NT2/D1 (cell line): Measurements from ENCODE around the gene MINK1.
"Not testable (repeated sequence)": the region's sequence is repeated elsewhere in the genome, so short reads cannot be mapped to it uniquely, and the experiment has no call there.

Source experiments
- DNase-seq: peaks from one replicate; pipeline ENCODE4 v3.0.0-alpha.2; 2011; ENCODE audit warnings: low read depth, low spot score
- H3K27me3 ChIP-seq: 2 replicates; pipeline ENCODE4 v1.6.0; 2011; ENCODE audit warnings: mild to moderate bottlenecking; ENCODE audit not compliant: insufficient read length, insufficient read depth
- H3K36me3 ChIP-seq: 2 replicates; pipeline ENCODE4 v1.6.1; 2011; ENCODE audit warnings: mild to moderate bottlenecking, low read length, mixed read lengths; ENCODE audit not compliant: insufficient read depth, insufficient read length
- H3K4me1 ChIP-seq: 2 replicates; pipeline ENCODE4 v1.5.1; 2011; ENCODE audit not compliant: insufficient read depth, insufficient read length
- H3K4me3 ChIP-seq: 2 replicates; pipeline ENCODE4 v1.5.1; 2011; ENCODE audit warnings: low read depth; ENCODE audit not compliant: insufficient read length
- H3K9ac ChIP-seq: 2 replicates; pipeline ENCODE4 v1.6.0; 2011; ENCODE audit warnings: low read depth; ENCODE audit not compliant: insufficient read length
- H3K9me3 ChIP-seq: 2 replicates; pipeline ENCODE4 v1.5.1; 2011; ENCODE audit warnings: mild to moderate bottlenecking, low read length; ENCODE audit not compliant: insufficient read depth
- SUZ12 ChIP-seq: IDR thresholded peaks from 2 replicates; pipeline ENCODE4 v1.6.1; 2011; ENCODE audit not compliant: insufficient read length, insufficient read depth; ENCODE audit errors: extremely low read depth
- YY1 ChIP-seq: IDR thresholded peaks from 2 replicates; pipeline ENCODE4 v1.6.1; 2011; ENCODE audit not compliant: insufficient read length, insufficient read depth
- ZNF274 ChIP-seq: IDR thresholded peaks from 2 replicates; pipeline ENCODE4 v1.6.1; 2011; ENCODE audit warnings: mild to moderate bottlenecking, low read depth, low read length

MINK1 gene

GRCh38 chr17:4815043-4815675 is 18.0 kb upstream of the MINK1 start:
- H3K36me3 ChIP-seq = peaks cover 56% of the 10 kb centered on the region
- H3K4me3 ChIP-seq = no peak overlapping the region
- TF ChIP-seq ZNF274 (no peak), YY1 (no peak), SUZ12 (no peak)
- no peaks in the 10 kb centered on the region for H3K27me3 ChIP-seq
- no peak for DNase-seq
- H3K4me1 ChIP-seq = no peaks in the 10 kb centered on the region
- H3K9ac ChIP-seq = no peak overlapping the region
- no peaks in the 10 kb centered on the region for H3K9me3 ChIP-seq

GRCh38 chr17:4816826-4817225 is 16.3 kb upstream of the MINK1 start:
- Histone ChIP-seq H3K9ac (no peak overlapping the region), H3K27me3 (no peaks in the 10 kb centered on the region), H3K4me3 (no peak overlapping the region), H3K4me1 (no peaks in the 10 kb centered on the region), H3K9me3 (no peaks in the 10 kb centered on the region), H3K36me3 (peaks cover 51% of the 10 kb centered on the region)
- TF ChIP-seq YY1 (no peak), SUZ12 (no peak), ZNF274 (no peak)
- no peak for DNase-seq

GRCh38 chr17:4818276-4818675 is 14.9 kb upstream of the MINK1 start:
- Histone ChIP-seq H3K27me3 (no peaks in the 10 kb centered on the region), H3K9me3 (no peaks in the 10 kb centered on the region), H3K4me3 (no peak overlapping the region), H3K36me3 (peaks cover 61% of the 10 kb centered on the region), H3K9ac (no peak overlapping the region), H3K4me1 (no peaks in the 10 kb centered on the region)
- DNase-seq = no peak
- TF ChIP-seq SUZ12 = no peak

- no peak for DNase-seq
- Histone ChIP-seq H3K27me3 (no peaks in the 10 kb centered on the region), H3K9me3 (no peaks in the 10 kb centered on the region), H3K9ac (no peak overlapping the region), H3K36me3 (peaks cover 37% of the 10 kb centered on the region), H3K4me3 (no peak overlapping the region), H3K4me1 (no peaks in the 10 kb centered on the region)
- TF ChIP-seq ZNF274 = no peak
- TF ChIP-seq SUZ12 = no peak
- TF ChIP-seq YY1 = no peak
Observed at GRCh38 chr17:4822835-4823234, 10.3 kb upstream of the MINK1 start.

- no peak for DNase-seq
- H3K27me3 ChIP-seq = no peaks in the 10 kb centered on the region
- H3K9ac ChIP-seq = no peak overlapping the region
- H3K36me3 ChIP-seq = peaks cover 30% of the 10 kb centered on the region
- TF ChIP-seq SUZ12 = no peak
- no peak for TF ChIP-seq ZNF274
- no peak for TF ChIP-seq YY1
- H3K9me3 ChIP-seq = no peaks in the 10 kb centered on the region
- no peak overlapping the region for H3K4me3 ChIP-seq
- H3K4me1 ChIP-seq = no peaks in the 10 kb centered on the region
Observed at GRCh38 chr17:4823373-4824089, 9.6 kb upstream of the MINK1 start.

GRCh38 chr17:4827399-4827798 is 5.7 kb upstream of the MINK1 start:
- H3K36me3 ChIP-seq = peaks cover 15% of the 10 kb centered on the region
- H3K9ac ChIP-seq = no peak overlapping the region
- H3K4me3 ChIP-seq = no peak overlapping the region
- TF ChIP-seq ZNF274 = no peak
- no peak for TF ChIP-seq YY1
- TF ChIP-seq SUZ12 = no peak
- no peak for DNase-seq
- H3K9me3 ChIP-seq = no peaks in the 10 kb centered on the region
- H3K4me1 ChIP-seq = no peaks in the 10 kb centered on the region
- H3K27me3 ChIP-seq = no peaks in the 10 kb centered on the region

- not testable (repeated sequence) for H3K9me3 ChIP-seq, H3K4me1 ChIP-seq, H3K36me3 ChIP-seq, DNase-seq, H3K27me3 ChIP-seq
- H3K9ac ChIP-seq = peak overlapping the region; percentile 85
- H3K4me3 ChIP-seq = peak overlapping the region; percentile 73
Observed at GRCh38 chr17:4832829-4833177, 337 bp upstream of the MINK1 start.
